Effector CD4-positive, alpha-beta T cell (primary cell): ENCODE results near the gene PRAMEF10. TPM values are rescaled to one million over a fixed set of nuclear protein-coding genes. Genes with fewer than 3 reads are reported as not detected.
"Not testable (repeated sequence)": the region's sequence is repeated elsewhere in the genome, so short reads cannot be mapped to it uniquely, and the experiment has no call there.

Source experiments
- DNase-seq: peaks from one replicate; pipeline ENCODE4 v3.0.0-alpha.2; 2020
- total RNA-seq: gene quantifications from one replicate; lab custom pipeline; 2026; lab: John Stamatoyannopoulos, UW

Gene PRAMEF10, protein sequence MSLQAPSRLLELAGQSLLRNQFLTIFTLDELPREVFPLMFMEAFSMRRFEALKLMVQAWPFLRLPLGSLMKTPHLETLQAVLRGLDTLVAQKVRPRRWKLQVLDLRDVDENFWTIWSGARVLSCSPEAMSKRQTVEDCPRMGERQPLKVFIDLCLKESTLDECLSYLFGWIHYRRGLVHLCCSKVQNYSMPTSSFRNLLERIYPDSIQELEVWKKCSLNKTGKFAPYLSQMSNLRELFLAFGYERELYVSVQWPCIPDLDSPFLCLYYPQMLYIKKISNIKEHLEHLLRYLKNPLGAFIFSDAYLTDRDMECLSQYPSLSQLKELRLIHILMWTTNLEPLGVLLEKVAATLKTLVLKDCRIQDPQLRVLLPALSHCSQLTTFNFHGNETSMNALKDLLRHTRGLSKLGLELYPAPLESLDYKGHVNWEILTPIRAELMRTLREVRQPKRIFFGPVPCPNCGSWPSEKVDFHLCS
- not detected for total RNA-seq

DNA sequence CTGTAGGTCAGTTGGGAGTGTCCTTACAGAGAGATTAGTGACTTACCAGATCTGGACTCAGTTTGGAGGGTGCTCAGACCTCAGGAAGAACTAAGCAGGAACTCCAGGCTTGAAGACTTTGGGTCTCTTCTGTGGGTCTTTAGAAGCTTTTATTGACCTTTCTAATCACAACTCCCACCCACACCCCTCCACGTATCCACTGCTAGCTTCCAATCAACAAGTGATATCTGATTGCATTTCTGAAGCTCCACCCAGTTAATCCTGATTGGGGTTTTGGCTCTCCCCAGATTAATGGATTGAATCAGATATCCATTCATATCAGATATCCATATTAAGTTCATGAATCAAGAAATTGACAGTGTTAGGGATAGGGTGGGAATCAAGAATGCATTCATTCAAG, at the start of gene PRAMEF10:
Gene PRAMEF10, minus strand, starts transcription at position 101 of the 400 bp plus-strand sequence. CDS start 2,423 bp downstream, outside the sequence.
- not testable (repeated sequence) for DNase-seq

DNA sequence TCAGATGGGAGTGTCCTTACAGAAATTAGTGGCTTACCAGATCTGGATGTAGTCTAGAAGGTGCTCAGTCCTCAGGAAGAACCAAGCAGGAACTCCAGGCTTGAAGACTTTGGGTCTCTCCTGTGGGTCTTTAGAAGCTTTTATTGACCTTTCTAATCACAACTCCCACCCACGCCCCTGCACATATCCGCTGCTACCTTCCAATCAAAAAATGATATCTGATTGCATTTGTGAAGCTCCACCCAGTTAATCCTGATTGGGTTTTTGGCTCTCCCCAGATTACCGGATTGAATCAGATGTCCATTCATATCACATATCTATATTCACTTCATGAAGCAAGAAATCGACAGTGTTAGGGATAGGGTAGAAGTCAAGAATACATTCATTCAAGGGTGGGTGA, 49.4 kb upstream of the PRAMEF10 start, which contains the start of gene PRAMEF6:
Gene PRAMEF6, minus strand, starts transcription at position 101 of the 400 bp plus-strand sequence. CDS start 5,062 bp downstream, outside the sequence.
- DNase-seq = not testable (repeated sequence)

DNA sequence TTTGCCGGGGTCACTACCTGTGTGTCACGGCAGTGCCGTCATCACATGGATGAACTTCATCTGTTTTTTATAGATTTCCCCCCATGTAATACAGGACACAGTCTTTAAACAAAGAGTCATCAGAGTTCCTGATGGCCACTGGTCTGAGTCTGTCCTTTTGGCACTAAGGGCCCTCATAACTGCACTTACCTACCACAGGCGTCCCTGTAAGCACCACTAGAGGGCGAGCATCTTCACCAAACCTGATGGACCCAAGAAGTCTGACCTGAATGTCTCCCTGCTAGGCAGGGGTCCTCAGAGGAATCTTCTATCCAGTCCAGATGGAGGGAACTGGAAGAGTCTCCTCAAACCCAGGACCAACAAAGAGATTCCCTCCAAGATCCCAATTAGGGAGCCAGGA, 26.3 kb upstream of the PRAMEF10 start:
- not testable (repeated sequence) for DNase-seq

DNA sequence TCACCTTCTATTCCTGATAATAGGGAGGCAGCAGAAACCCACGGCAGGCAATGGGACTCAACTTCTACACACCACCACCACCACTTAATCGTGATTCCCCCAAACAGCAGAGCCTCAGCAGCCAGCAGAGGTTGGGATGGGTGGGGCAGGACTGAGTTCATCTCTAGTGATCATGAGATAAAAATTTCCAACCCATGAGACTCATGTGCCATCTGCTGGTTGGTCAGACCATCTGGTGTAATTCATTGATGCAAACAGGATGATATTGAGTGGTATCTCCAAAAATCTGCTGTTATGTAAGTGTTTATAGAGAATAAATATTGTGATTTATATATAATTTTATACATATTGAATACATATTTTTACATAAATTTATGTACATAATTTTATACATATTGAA, 23.7 kb upstream of the PRAMEF10 start:
- not testable (repeated sequence) for DNase-seq

DNA sequence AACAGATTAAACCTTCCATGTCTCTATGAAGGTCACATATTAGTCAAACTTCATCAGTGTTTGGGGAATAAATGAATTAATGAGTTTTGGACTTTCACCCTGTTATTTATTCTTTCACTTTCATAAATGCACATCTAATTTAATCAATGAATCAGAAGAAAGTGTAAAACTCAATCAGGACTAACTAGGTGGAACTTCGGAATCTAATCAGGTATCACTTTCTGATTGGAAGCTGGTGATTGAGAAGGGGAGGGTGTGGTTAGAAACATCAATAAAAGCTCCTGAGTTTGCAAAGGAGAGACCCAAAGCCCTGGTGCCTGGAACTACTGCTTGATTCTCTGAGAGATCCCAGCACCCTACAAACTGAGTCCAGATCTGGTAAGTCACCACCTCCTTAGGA, 18.2 kb upstream of the PRAMEF10 start, which contains the start of gene PRAMEF7:
Gene PRAMEF7, plus strand, starts transcription at position 301 of the 400 bp plus-strand sequence. CDS start 1,083 bp downstream, outside the sequence.
- not testable (repeated sequence) for DNase-seq

DNA sequence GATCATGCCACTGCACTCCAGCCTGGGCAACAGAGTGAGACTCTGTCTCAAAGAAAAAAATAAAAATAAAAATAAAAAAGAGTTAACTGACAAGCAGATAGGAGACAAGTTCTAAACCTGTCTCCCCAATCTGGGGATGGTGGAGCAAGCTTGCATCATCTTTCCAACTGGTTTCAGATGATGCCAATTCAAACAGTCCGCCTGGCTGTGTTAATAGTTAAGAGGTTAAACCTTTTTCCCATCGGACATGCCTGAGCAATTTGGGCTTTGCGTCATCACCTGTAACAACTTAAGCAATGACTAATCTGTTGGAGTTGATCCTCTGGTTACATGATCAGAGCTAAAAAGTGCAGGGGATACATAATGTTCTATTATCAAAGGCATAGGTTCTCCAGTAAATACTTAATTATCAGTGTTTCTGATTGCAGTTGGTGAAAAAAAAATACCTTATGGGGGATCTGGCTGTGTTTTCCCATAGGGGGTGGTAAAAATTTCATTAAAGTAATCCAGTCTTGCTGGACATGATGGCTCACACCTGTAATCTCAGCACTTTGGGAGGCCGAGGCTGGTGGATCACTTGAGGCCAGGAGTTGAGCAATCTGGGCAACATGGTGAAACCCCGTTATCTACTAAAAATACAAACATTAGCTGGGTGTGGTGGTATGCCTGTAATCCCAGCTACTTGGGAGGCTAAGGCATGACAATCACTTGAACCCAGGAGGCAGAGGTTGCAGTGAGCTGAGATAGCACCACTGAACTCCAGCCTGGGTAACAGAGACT, 5.9 kb upstream of the PRAMEF10 start:
- not testable (repeated sequence) for DNase-seq

DNA sequence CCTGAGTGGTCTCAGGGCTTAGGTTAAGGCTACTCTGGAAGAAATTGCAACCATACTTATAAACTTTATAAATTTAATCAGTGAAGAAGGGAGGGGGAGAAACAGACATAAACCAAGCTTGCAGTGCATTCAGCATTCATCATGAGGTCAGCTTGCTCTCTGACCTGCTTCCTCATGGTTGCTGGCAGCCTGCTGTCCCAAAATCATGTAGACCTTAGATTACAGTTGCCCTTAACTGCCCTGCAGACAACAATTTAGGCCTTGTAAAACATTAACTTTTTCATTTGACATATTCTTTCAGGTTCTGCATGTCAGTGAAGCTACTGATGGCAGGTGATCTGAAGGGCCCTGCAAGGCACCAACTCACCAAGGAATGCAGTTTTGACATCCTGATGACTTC, 1.1 kb upstream of the PRAMEF10 start:
- DNase-seq = not testable (repeated sequence)

DNA sequence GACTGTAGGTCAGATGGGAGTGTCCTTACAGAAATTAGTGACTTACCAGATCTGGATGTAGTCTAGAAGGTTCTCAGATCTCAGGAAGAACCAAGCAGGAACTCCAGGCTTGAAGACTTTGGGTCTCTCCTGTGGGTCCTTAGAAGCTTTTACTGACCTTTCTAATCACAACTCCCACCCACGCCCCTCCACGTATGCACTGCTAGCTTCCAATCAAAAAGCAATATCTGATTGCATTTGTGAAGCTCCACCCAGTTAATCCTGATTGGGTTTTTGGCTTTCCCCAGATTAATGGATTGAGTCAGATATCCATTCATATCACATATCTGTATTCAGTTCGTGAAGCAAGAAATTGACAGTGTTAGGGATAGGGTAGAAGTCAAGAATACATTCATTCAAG, 12.0 kb downstream of the PRAMEF10 start, which contains the start of gene PRAMEF4:
Gene PRAMEF4, minus strand, starts transcription at position 101 of the 400 bp plus-strand sequence. CDS start 2,807 bp downstream, outside the sequence.
- DNase-seq = not testable (repeated sequence)

DNA sequence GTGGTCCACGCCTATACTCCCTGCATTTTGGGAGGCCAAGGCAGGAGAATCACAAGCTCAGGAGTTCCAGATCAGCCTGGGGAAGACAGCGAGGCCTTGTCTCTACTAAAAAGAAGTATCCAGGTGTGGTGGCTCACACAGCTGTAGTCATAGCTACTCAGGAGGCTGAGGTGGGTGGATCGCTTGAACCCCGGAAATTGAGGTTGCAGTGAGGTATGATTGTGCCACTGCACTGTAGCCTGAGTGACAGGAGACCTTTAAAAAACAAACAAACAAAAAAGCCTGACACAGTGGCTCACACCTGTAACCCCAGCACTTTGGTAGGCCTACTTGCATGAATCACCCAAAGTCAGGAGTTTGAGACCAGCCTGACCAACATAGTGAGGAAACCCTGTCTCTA, 19.6 kb downstream of the PRAMEF10 start:
- not testable (repeated sequence) for DNase-seq

DNA sequence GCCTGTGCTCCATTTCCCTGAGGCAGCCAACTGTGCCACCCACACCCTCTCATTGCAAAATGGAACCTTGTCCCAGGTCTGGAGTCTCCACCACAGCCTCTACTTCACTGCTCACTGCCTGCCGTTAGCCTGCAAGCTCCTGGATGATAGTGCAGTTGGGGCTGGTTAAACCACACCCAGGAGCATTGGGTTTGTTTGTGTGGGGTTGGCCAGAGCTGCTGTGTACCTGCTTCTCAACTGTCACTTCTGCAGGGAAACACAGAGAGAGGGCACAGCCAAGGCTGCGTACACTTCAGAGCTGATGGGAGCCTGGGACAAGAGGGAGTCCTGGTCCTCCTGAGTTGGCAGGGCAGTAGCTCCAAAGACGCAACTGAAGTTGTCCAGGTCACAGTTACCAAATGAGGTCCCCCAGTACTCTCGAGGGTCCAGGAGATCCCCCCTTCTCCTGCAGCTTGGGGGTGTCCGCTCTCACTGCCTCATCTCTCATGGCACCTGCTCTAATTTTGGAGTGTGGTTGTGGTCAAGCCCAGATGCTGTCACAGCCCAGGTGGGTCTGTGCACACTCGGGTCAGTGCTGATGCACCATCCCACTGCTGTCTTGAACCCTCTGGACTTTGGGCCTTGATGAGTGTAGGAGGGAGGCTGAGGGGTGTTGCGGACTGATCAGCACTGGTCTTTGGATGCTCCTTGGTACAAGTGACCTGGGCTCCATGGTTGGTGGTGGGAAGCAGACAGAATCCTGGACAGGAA, 34.8 kb downstream of the PRAMEF10 start:
- not testable (repeated sequence) for DNase-seq

DNA sequence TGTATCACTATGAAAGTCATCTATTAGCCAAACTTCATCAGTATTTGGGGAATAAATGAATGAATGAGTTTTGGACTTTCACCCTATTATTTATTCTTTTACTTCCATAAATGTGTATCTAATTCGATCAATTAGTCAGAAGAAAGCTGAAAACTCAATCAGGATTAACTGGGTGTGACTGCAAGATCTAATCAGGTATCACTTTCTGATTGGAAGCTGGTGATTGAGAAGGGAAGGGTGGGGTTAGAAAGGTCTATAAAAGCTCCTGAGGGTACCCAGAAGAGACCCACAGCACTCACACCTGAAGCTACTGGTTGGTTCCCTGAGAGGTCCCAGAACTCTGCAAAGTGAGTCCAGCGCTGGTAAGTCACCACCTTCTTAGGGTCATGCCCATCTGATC, 41.3 kb downstream of the PRAMEF10 start, which contains the start of gene PRAMEF2:
Gene PRAMEF2, plus strand, starts transcription at position 301 of the 400 bp plus-strand sequence. CDS start 1,924 bp downstream, outside the sequence.
- DNase-seq = not testable (repeated sequence)

DNA sequence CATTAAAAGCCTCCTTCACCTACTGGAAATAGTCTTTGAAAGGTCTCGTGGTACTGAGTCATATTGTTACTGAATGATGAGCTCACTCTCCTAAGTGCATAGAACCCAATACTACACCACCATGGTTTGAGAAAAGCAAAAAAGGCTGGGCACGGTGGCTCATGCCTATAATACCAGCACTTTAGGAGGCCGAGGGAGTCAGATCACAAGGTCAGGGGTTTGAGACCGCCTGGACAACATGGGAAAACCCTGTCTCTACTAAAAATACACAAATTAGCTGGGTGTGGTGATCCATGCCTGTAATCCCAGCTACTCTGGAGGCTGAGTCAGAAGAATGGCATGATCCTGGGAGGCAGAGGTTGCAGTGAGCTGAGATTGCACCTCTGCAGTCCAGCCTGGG, 46.3 kb downstream of the PRAMEF10 start:
- no peak for DNase-seq

DNA sequence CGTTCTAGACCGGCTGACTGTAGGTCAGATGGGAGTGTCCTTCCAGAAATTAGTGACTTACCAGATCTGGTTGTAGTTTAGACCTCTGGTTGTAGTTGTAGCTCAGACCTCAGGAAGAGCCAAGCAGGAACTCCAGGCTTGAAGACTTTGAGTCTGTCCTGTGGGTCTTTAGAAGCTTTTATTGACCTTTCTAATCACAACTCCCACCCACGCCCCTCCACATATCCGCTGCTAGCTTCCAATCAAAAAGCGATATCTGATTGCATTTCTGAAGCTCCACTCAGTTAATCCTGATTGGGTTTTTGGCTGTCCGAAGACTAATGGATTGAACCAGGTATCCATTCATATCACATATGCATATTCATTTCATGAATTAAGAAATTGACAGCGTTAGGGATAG, 49.5 kb downstream of the PRAMEF10 start, which contains the start of gene HNRNPCL1:
Gene HNRNPCL1, minus strand, starts transcription at position 101 of the 400 bp plus-strand sequence. CDS start 431 bp downstream, outside the sequence.
- DNase-seq = not testable (repeated sequence)
